ENCODE results near the gene RNU1-1.
"Not testable (repeated sequence)": the region's sequence is repeated elsewhere in the genome, so short reads cannot be mapped to it uniquely, and the experiment has no call there.

DNA sequence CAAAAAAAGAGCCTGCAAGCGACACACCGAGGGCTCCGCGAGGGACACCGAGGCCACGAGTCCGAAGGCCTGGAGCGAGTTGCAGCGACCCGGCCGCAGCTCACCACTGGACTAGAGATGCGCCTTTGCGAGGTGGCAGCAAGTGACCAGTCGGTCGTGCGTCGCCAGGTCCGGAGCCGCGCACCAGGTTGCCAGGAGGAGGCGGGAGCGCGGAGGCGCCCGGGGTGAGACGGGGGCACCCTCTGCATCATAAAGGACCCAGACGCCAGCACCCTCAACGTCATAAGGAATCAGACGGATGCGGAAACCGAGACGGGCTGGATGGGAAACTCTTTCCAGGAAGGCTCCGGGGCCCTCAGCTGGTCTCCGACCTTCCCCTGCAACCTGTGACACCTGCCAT, 21.4 kb upstream of the RNU1-1 start:
- TF ChIP-seq, protein P1, sequence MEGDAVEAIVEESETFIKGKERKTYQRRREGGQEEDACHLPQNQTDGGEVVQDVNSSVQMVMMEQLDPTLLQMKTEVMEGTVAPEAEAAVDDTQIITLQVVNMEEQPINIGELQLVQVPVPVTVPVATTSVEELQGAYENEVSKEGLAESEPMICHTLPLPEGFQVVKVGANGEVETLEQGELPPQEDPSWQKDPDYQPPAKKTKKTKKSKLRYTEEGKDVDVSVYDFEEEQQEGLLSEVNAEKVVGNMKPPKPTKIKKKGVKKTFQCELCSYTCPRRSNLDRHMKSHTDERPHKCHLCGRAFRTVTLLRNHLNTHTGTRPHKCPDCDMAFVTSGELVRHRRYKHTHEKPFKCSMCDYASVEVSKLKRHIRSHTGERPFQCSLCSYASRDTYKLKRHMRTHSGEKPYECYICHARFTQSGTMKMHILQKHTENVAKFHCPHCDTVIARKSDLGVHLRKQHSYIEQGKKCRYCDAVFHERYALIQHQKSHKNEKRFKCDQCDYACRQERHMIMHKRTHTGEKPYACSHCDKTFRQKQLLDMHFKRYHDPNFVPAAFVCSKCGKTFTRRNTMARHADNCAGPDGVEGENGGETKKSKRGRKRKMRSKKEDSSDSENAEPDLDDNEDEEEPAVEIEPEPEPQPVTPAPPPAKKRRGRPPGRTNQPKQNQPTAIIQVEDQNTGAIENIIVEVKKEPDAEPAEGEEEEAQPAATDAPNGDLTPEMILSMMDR (IDR thresholded peaks at IDR 0.05; ENCODE audit: insufficient read depth, low read length, poor library complexity, severe bottlenecking) = not testable (repeated sequence)
- not testable (repeated sequence) for TF ChIP-seq EZH2phosphoT487 (conservative IDR thresholded peaks at IDR 0.05; ENCODE audit: low read length)
